Testis (tissue), 2 donors: ENCODE measurements around the gene ILKAP.

Source experiments
- POLR2A ChIP-seq: fragments of 450-650 bp; IDR thresholded peaks from one replicate; pipeline ENCODE4 v1.6.1; 2017; ENCODE audit warnings: antibody characterized with exemption, mild to moderate bottlenecking, moderate library complexity
- TF ChIP-seq, protein P1 (sequence below), 3 experiments: fragments of 450-650 bp in 2 of 3; fragments of 200-600 bp in 1 of 3; sonication (generic) in 1 of 3; IDR thresholded peaks; one replicate each; pipeline ENCODE4 v1.5.1; 2016 to 2019; ENCODE audit warnings: antibody characterized with exemption in 3 of 3, mild to moderate bottlenecking in 2 of 3, moderate library complexity in 1 of 3

GRCh38 chr2:238157506-238158017 is 45.9 kb downstream of the ILKAP start:
- TF ChIP-seq, protein P1, sequence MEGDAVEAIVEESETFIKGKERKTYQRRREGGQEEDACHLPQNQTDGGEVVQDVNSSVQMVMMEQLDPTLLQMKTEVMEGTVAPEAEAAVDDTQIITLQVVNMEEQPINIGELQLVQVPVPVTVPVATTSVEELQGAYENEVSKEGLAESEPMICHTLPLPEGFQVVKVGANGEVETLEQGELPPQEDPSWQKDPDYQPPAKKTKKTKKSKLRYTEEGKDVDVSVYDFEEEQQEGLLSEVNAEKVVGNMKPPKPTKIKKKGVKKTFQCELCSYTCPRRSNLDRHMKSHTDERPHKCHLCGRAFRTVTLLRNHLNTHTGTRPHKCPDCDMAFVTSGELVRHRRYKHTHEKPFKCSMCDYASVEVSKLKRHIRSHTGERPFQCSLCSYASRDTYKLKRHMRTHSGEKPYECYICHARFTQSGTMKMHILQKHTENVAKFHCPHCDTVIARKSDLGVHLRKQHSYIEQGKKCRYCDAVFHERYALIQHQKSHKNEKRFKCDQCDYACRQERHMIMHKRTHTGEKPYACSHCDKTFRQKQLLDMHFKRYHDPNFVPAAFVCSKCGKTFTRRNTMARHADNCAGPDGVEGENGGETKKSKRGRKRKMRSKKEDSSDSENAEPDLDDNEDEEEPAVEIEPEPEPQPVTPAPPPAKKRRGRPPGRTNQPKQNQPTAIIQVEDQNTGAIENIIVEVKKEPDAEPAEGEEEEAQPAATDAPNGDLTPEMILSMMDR (IDR thresholded peaks at IDR 0.05) = no peak
- no peak for TF ChIP-seq POLR2A
